AG09309 (cell line): Measurements from ENCODE around the gene MIOX.

Experiments used
- DNase-seq: peaks from one replicate; pipeline ENCODE4 v3.0.0-alpha.2; 2010; ENCODE audit warnings: low read depth
- H3K4me3 ChIP-seq: 2 replicates; pipeline ENCODE4 v1.5.1; 2011; ENCODE audit warnings: mild to moderate bottlenecking, low read depth, low read length, moderate library complexity; ENCODE audit not compliant: control insufficient read depth
- CTCF ChIP-seq: IDR thresholded peaks from 2 replicates; pipeline ENCODE4 v1.5.1; 2011; ENCODE audit warnings: mild to moderate bottlenecking, low read depth, low read length, inconsistent platforms; ENCODE audit not compliant: insufficient read depth, control insufficient read depth; ENCODE audit errors: missing control alignments

MIOX gene

DNA sequence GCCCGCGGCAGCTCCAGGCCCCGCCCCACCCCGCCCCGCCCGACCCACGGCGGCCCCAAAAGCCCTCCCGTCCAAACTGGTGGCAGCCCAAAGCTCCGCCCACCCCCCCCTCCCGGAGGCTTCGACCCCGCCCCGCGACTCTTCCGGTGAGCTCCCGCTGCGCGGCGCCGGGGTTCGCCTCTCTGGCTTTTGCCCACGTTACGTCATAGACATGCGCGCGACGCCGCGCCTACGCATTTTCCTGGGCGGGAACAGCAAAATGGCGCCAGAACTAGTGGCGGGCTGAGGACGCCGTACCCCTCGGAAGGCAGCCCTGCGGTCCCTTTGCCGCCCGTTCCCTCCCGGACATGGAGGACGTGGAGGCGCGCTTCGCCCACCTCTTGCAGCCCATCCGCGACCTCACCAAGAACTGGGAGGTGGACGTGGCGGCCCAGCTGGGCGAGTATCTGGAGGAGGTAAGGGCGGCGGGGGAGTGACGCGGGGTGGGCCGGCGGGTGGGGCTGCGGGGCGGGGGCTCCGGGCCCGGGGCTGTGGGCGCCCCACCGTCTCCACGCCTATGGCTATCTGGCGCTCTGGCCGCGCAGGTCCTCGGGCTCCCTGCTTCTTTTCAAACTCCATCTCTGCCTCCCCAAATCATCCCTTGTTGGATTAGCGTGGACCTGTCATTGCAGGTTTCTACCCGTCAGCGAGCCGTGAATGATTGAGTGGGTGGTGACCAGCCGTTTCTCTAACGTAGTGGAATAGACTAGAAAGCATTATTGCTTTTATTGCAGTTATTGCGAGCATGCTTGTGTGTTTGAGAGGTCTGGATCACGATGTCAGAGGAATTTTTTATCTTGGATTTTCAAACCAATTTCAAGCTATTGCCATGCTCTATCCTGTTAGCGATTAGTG is 21.6 kb downstream of the MIOX start, which contains the start of gene NCAPH2:
Gene NCAPH2 (plus strand): TSS at position 234 of the 894 bp plus-strand sequence. CDS start 114 bp downstream, at position 348.
- no peak for TF ChIP-seq CTCF
- DNase-seq: peak; percentile 76
- peak within 1 kb of the TSS; percentile 100 for H3K4me3 ChIP-seq

DNA sequence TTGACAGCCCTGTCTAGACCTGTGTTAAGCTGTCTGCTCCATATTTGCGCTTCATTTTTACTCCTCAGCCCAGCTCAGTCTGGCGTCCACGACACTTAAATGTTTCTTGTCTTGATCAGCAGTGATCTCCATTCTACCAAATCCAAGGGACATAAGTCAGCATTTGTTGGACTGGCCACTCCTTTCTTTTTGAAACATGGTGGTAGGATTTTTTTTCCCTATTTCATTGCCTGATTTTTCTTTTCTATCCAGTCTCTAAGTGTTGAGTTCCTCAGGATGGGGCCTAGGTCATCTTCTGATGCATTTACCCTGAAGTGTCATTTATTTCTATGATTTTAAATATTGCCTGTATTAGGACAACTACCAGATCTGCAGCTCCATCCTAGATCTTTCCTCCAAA is 22.2 kb downstream of the MIOX start:
- H3K4me3 ChIP-seq: peak overlapping the region; percentile 84
- no peak for TF ChIP-seq CTCF
- DNase-seq: no peak

DNA sequence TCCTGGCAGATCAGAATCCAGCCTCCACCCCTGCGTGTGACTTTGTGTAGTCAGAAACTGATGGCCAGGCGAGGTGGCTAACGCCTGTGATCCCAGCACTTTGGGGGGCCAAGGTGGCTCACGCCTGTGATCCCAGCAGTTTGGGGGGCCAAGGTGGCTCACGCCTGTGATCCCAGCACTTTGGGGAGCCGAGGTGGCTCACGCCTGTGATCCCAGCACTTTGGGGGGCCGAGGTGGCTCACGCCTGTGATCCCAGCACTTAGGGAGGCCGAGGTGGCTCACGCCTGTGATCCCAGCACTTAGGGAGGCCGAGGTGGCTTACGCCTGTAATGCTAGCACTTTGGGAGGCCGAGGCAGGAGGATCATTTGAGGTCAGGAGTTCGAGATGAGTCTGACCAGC is 26.5 kb downstream of the MIOX start:
- TF ChIP-seq CTCF: no peak
- no peak overlapping the region for H3K4me3 ChIP-seq
- no peak for DNase-seq

- DNase-seq: no peak
- no peak for TF ChIP-seq CTCF
- no peak overlapping the region for H3K4me3 ChIP-seq
Observed at GRCh38 chr22:50516068-50516467, 29.4 kb downstream of the MIOX start.

DNA sequence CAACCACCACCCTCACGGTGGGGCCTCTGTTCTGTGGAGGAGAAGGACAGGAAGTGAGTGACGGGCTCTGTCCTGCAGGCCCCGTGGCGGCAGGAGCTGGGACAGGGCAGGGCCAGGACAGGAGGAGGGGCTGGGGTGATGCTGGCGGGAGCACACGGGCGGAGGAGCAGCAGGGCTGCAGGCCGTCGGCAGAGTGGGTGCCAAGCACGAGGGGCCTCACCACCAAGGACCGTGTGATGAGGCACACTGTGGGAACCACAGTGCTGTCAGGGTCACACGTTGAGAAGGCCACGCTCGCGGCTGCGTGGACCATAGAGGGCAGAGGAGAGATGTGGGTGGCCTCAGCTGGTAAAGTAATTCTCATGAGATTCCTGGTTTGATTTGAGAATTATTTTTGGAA is 30.2 kb downstream of the MIOX start:
- H3K4me3 ChIP-seq: no peak overlapping the region
- DNase-seq: no peak
- no peak for TF ChIP-seq CTCF

GRCh38 chr22:50517495-50518260 is 31.0 kb downstream of the MIOX start:
- H3K4me3 ChIP-seq: no peak overlapping the region

More at GRCh38 chr22:50517495-50518260, 31.0 kb downstream of the MIOX start:
- no peak for DNase-seq
- TF ChIP-seq CTCF: no peak
